SK-N-SH (cell line): ENCODE data around the gene ELANE. TPM values are rescaled to one million over a fixed set of nuclear protein-coding genes. Genes with fewer than 3 reads are reported as not detected.

Experiments
- CTCF ChIA-PET: fragments of 300-600, 350-600 bp; formaldehyde crosslinking; extraction: SDS; loops from one replicate; lab custom pipeline; 2021; lab: Yijun Ruan, JAX
- POLR2A ChIA-PET: fragments of 350-600 bp; sonication (Branson Sonifier 250); formaldehyde crosslinking; extraction: SDS; loops from one replicate; lab custom pipeline; 2020; ENCODE audit warnings: antibody characterized with exemption, inconsistent platforms; lab: Yijun Ruan, JAX
- DNase-seq: peaks from one replicate; pipeline ENCODE4 v3.0.0; 2012
- H2AFZ ChIP-seq: fragments of 200-600 bp; sonication (generic); 2 replicates; pipeline ENCODE4 v1.8.1; 2016; ENCODE audit warnings: antibody characterized with exemption, mild to moderate bottlenecking, low read depth
- H3F3A ChIP-seq: fragments of 200-600 bp; sonication (generic); replicated peaks from 2 replicates; pipeline ENCODE3; 2016; ENCODE audit warnings: antibody characterized with exemption, mild to moderate bottlenecking; ENCODE audit not compliant: insufficient read depth
- H3K27ac ChIP-seq, 2 experiments: fragments of 200-500 bp in 1 of 2; fragments of 200-600 bp in 1 of 2; sonication (Bioruptor generic) in 1 of 2; sonication (generic), shearing (Covaris generic) in 1 of 2; 2 replicates each; pipeline versions ENCODE4 v1.5.1 to v1.6.1; 2014 to 2016; ENCODE audit warnings: low read depth in 2 of 2, inconsistent platforms in 1 of 2, low read length in 1 of 2, mild to moderate bottlenecking in 1 of 2, mixed read lengths in 1 of 2
- H3K27me3 ChIP-seq: fragments of 200-600 bp; sonication (generic), shearing (Covaris generic); 2 replicates; pipeline ENCODE4 v1.6.1; 2016; ENCODE audit warnings: mixed run types; ENCODE audit not compliant: insufficient read depth
- H3K36me3 ChIP-seq, 2 experiments: fragments of 200-500 bp in 1 of 2; fragments of 200-600 bp in 1 of 2; sonication (Bioruptor generic) in 1 of 2; sonication (generic) in 1 of 2; replicated peaks in 1 of 2; 2 replicates each; pipeline versions ENCODE3 to v1.5.1; 2014 to 2016; ENCODE audit warnings: low read length in 1 of 2, mild to moderate bottlenecking in 1 of 2; ENCODE audit not compliant: insufficient read depth in 2 of 2, control insufficient read depth in 1 of 2
- H3K4me1 ChIP-seq, 2 experiments: fragments of 200-500 bp in 1 of 2; fragments of 200-600 bp in 1 of 2; sonication (Bioruptor generic) in 1 of 2; sonication (generic), shearing (Covaris generic) in 1 of 2; 2 replicates each; pipeline versions ENCODE4 v1.5.1 to v1.6.1; 2014 to 2016; ENCODE audit warnings: low read depth in 1 of 2, low read length in 1 of 2, mixed run types in 1 of 2; ENCODE audit not compliant: insufficient read depth in 2 of 2, control insufficient read depth in 1 of 2
- H3K4me2 ChIP-seq: fragments of 200-600 bp; sonication (generic), shearing (Covaris generic); 2 replicates; pipeline ENCODE4 v1.6.1; 2017; ENCODE audit warnings: mixed run types
- H3K4me3 ChIP-seq, 2 experiments: fragments of 200-500 bp in 1 of 2; fragments of 200-600 bp in 1 of 2; sonication (Bioruptor generic) in 1 of 2; sonication (generic), shearing (Covaris generic) in 1 of 2; 2 replicates each; pipeline versions ENCODE4 v1.5.1 to v1.8.1; 2014 to 2016; ENCODE audit warnings: low read depth in 2 of 2, inconsistent platforms in 1 of 2, low read length in 1 of 2, mild to moderate bottlenecking in 1 of 2, mixed read lengths in 1 of 2, moderate library complexity in 1 of 2
- H3K79me2 ChIP-seq: fragments of 200-600 bp; sonication (generic); 2 replicates; pipeline ENCODE4 v1.8.1; 2017; ENCODE audit warnings: mild to moderate bottlenecking; ENCODE audit not compliant: insufficient read depth
- H3K9ac ChIP-seq: fragments of 200-600 bp; sonication (generic); 2 replicates; pipeline ENCODE4 v1.6.1; 2017; ENCODE audit warnings: mixed run types
- H3K9me2 ChIP-seq: fragments of 200-600 bp; sonication (generic); 2 replicates; pipeline ENCODE4 v1.6.1; 2017; ENCODE audit warnings: mixed run types
- H3K9me3 ChIP-seq: fragments of 200-600 bp; sonication (generic); 2 replicates; pipeline ENCODE4 v1.6.1; 2017; ENCODE audit warnings: mixed run types, mild to moderate bottlenecking, moderate library complexity
- H4K20me1 ChIP-seq: fragments of 200-600 bp; sonication (generic); 2 replicates; pipeline ENCODE4 v1.6.1; 2017; ENCODE audit warnings: mild to moderate bottlenecking, mixed run types; ENCODE audit not compliant: insufficient read depth
- EP300 ChIP-seq, 2 experiments: IDR thresholded peaks; 2 replicates each; pipeline versions ENCODE4 v1.4.0 to v1.6.1; 2012; ENCODE audit warnings: borderline replicate concordance in 1 of 2, low read depth in 1 of 2, low read length in 1 of 2
- EZH2phosphoT487 ChIP-seq: fragments of 200-600 bp; sonication (generic); IDR thresholded peaks from 2 replicates; pipeline ENCODE4 v1.6.1; 2017; ENCODE audit warnings: low read depth, mixed run types, mild to moderate bottlenecking, antibody characterized with exemption, moderate library complexity, borderline replicate concordance
- NFIC ChIP-seq: IDR thresholded peaks from 2 replicates; pipeline ENCODE4 v1.4.0; 2012; ENCODE audit warnings: borderline replicate concordance
- POLR2AphosphoS5 ChIP-seq: IDR thresholded peaks from 2 replicates; pipeline ENCODE4 v1.6.1; 2012; ENCODE audit warnings: low read depth, low read length
- RCOR1 ChIP-seq: fragments of 150-350 bp; IDR thresholded peaks from 2 replicates; pipeline ENCODE4 v1.6.1; 2017; ENCODE audit warnings: antibody characterized with exemption, low read length
- RXRA ChIP-seq: IDR thresholded peaks from 2 replicates; pipeline ENCODE4 v1.4.0; 2012; ENCODE audit warnings: low read depth, mild to moderate bottlenecking, borderline replicate concordance
- SMC3 ChIP-seq: IDR thresholded peaks from 2 replicates; pipeline ENCODE4 v1.6.1; 2012; ENCODE audit warnings: low read depth, low read length, improper control_type of control experiment
- TAF1 ChIP-seq: IDR thresholded peaks from 2 replicates; pipeline ENCODE4 v1.6.1; 2012; ENCODE audit warnings: low read depth, mild to moderate bottlenecking, low read length, moderate library complexity, borderline replicate concordance
- TCF12 ChIP-seq: IDR thresholded peaks from 2 replicates; pipeline ENCODE4 v1.4.0; 2012
- WGBS: methylation state at CpG from one replicate; pipeline ENCODE4 v1.1.6; 2017; ENCODE audit warnings: low lambda C conversion rate; 5-methylcytosine and 5-hydroxymethylcytosine counted together
- polyA plus RNA-seq, 3 experiments: library from polyadenylated mRNA; depleted of rRNA; stranded (reverse); fragments of >200 nt; gene quantifications; 2 replicates each; pipeline ENCODE4 v1.2.3, GENCODE V29; 2012
- TF ChIP-seq, protein P1 (sequence below): IDR thresholded peaks from 2 replicates; pipeline ENCODE4 v1.4.0; 2012; ENCODE audit warnings: low read depth, borderline replicate concordance
- TF ChIP-seq, protein P2 (sequence below): IDR thresholded peaks from 2 replicates; pipeline ENCODE4 v1.4.0; 2012; ENCODE audit warnings: low read depth, borderline replicate concordance
- TF ChIP-seq, protein P3 (sequence below): fragments of 150-350 bp; IDR thresholded peaks from 2 replicates; pipeline ENCODE4 v1.6.1; 2017; ENCODE audit warnings: antibody characterized with exemption, low read length, low read depth, borderline replicate concordance

Gene ELANE
- polyA plus RNA-seq, 1 of the 3 experiments (the other 2 are of a cell fraction) = not detected

DNA sequence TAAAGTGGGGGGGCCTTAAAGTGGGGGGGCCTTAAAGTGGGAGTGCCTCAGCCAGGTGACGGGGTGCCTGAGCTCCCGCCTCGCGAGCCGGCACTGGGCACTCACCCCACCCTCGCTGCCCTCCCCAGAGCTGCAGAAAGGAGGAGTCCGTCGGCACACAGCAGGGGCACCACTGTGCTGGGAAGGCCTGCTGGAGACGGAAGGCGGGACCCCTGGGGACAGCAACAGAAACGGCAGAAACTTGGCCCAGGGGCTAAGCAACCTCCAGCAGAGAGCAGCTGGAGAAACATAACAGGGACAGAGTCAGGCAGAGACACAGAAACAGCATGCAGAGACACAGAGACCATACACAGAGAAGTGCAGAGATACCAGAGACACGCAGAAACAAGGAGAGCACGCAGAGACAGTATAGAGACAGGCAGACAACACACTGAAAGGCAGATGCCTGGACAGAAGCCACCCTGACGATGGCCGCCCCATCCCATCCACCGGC, 15.2 kb downstream of the ELANE start:
- no peak overlapping the region for H3K4me3 ChIP-seq
- H3K4me1 ChIP-seq = peaks cover 4 to 16% of the 10 kb centered on the region in 2 experiments; a peak in 2 of 4 replicates
- 81% methylated on average over 8 of the region's 16 CpGs for WGBS

DNA sequence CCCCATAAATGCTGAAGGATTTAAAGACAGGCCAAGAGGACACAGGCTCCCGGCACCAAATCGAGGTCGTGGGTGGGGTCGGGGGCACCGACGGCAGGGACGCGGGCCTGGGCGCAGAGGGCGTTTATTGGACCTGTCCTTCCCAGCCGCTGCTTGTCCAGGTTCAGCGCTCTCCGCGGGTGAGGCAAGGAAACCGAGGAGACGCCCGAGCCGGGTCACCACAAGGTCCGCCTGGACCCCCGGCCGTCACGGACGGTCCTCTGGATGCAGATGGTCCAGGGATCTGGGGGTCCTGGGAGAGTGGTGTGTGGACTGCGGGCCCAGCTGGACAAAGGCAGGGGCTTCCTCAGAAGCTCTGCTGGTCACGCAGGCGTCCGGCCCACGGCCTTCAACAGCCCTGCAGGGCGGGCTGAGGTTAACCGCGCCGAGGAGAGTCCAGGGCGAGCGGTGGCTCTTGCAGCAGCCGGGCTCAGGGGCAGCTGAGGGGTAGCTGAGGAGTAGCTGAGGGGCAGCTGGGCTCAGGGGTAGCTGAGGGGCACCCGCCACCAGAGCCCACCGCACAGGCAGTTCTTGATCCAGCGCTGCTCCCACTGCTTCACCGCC, 15.9 kb downstream of the ELANE start:
- no peak for TF ChIP-seq EZH2phosphoT487
- TF ChIP-seq SMC3 = no peak
- no peak for TF ChIP-seq RXRA
- TF ChIP-seq POLR2AphosphoS5 = no peak
- TF ChIP-seq, protein P1, sequence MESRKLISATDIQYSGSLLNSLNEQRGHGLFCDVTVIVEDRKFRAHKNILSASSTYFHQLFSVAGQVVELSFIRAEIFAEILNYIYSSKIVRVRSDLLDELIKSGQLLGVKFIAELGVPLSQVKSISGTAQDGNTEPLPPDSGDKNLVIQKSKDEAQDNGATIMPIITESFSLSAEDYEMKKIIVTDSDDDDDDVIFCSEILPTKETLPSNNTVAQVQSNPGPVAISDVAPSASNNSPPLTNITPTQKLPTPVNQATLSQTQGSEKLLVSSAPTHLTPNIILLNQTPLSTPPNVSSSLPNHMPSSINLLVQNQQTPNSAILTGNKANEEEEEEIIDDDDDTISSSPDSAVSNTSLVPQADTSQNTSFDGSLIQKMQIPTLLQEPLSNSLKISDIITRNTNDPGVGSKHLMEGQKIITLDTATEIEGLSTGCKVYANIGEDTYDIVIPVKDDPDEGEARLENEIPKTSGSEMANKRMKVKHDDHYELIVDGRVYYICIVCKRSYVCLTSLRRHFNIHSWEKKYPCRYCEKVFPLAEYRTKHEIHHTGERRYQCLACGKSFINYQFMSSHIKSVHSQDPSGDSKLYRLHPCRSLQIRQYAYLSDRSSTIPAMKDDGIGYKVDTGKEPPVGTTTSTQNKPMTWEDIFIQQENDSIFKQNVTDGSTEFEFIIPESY = no peak
- TF ChIP-seq RCOR1 = no peak
- TF ChIP-seq, protein P2, sequence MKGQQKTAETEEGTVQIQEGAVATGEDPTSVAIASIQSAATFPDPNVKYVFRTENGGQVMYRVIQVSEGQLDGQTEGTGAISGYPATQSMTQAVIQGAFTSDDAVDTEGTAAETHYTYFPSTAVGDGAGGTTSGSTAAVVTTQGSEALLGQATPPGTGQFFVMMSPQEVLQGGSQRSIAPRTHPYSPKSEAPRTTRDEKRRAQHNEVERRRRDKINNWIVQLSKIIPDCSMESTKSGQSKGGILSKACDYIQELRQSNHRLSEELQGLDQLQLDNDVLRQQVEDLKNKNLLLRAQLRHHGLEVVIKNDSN = no peak
- no peak overlapping the region for H3K9ac ChIP-seq
- no peaks in the 10 kb centered on the region for H3K9me3 ChIP-seq
- ChIA-PET POLR2A (no interaction called here), CTCF (interaction anchor here (1.0 kb wide), 1 partner anchor 114 kb away, joined by 3 read pairs; no protein-coding TSS in a partner anchor)
- DNase-seq = no peak
- H2AFZ ChIP-seq = no peak overlapping the region
- no peaks in the 10 kb centered on the region for H4K20me1 ChIP-seq
- H3K27me3 ChIP-seq = no peaks in the 10 kb centered on the region
- WGBS = 97% methylated on average over 26 of the region's 39 CpGs
- peaks cover 0 to 27% of the 10 kb centered on the region in 2 experiments for H3K36me3 ChIP-seq
- no peak overlapping the region for H3K27ac ChIP-seq
- no peak overlapping the region for H3K4me3 ChIP-seq
- peaks cover 4 to 16% of the 10 kb centered on the region in 2 experiments; a peak in 2 of 4 replicates for H3K4me1 ChIP-seq
- H3K4me2 ChIP-seq = no peak overlapping the region
- peaks cover 24% of the 10 kb centered on the region for H3F3A ChIP-seq
- H3K9me2 ChIP-seq = no peaks in the 10 kb centered on the region
- H3K79me2 ChIP-seq = no peaks in the 10 kb centered on the region

More for the DNA sequence above, 15.2 kb downstream of the ELANE start:
- DNase-seq = no peak
- Histone ChIP-seq H3K79me2 (no peaks in the 10 kb centered on the region), H2AFZ (no peak overlapping the region), H3K9me2 (no peaks in the 10 kb centered on the region), H3F3A (peaks cover 23% of the 10 kb centered on the region), H3K9me3 (no peaks in the 10 kb centered on the region), H3K4me2 (no peak overlapping the region), H4K20me1 (no peaks in the 10 kb centered on the region), H3K27me3 (no peaks in the 10 kb centered on the region), H3K27ac (no peak overlapping the region), H3K9ac (no peak overlapping the region), H3K36me3 (peaks cover 0 to 27% of the 10 kb centered on the region in 2 experiments)
- ChIA-PET POLR2A (no interaction called here), CTCF (interaction anchor here (1.0 kb wide), 1 partner anchor 115 kb away, joined by 3 read pairs; no protein-coding TSS in a partner anchor)
- no peak for TF ChIP-seq RCOR1
- no peak for TF ChIP-seq TAF1
- TF ChIP-seq EP300 (IDR thresholded peaks at IDR 0.05; ENCODE audit: borderline replicate concordance in 1 of 2, low read depth in 1 of 2, low read length in 1 of 2) = no peak
- no peak for TF ChIP-seq TCF12
- no peak for TF ChIP-seq RXRA
- TF ChIP-seq, protein P3, sequence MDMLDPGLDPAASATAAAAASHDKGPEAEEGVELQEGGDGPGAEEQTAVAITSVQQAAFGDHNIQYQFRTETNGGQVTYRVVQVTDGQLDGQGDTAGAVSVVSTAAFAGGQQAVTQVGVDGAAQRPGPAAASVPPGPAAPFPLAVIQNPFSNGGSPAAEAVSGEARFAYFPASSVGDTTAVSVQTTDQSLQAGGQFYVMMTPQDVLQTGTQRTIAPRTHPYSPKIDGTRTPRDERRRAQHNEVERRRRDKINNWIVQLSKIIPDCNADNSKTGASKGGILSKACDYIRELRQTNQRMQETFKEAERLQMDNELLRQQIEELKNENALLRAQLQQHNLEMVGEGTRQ = no peak
- TF ChIP-seq NFIC = no peak
